Ecto neural progenitor cell (in vitro differentiated cells): ENCODE data around the gene NFE2L1.
A peak's percentile ranks its signal among the peaks of the same experiment; 100 is the strongest.
"Not testable (repeated sequence)": the region's sequence is repeated elsewhere in the genome, so short reads cannot be mapped to it uniquely, and the experiment has no call there.

Source experiments
- DNase-seq: peaks from one replicate; pipeline ENCODE4 v3.0.0-alpha.2; 2018; ENCODE audit warnings: low spot score

NFE2L1 gene, protein sequence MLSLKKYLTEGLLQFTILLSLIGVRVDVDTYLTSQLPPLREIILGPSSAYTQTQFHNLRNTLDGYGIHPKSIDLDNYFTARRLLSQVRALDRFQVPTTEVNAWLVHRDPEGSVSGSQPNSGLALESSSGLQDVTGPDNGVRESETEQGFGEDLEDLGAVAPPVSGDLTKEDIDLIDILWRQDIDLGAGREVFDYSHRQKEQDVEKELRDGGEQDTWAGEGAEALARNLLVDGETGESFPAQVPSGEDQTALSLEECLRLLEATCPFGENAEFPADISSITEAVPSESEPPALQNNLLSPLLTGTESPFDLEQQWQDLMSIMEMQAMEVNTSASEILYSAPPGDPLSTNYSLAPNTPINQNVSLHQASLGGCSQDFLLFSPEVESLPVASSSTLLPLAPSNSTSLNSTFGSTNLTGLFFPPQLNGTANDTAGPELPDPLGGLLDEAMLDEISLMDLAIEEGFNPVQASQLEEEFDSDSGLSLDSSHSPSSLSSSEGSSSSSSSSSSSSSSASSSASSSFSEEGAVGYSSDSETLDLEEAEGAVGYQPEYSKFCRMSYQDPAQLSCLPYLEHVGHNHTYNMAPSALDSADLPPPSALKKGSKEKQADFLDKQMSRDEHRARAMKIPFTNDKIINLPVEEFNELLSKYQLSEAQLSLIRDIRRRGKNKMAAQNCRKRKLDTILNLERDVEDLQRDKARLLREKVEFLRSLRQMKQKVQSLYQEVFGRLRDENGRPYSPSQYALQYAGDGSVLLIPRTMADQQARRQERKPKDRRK

DNA sequence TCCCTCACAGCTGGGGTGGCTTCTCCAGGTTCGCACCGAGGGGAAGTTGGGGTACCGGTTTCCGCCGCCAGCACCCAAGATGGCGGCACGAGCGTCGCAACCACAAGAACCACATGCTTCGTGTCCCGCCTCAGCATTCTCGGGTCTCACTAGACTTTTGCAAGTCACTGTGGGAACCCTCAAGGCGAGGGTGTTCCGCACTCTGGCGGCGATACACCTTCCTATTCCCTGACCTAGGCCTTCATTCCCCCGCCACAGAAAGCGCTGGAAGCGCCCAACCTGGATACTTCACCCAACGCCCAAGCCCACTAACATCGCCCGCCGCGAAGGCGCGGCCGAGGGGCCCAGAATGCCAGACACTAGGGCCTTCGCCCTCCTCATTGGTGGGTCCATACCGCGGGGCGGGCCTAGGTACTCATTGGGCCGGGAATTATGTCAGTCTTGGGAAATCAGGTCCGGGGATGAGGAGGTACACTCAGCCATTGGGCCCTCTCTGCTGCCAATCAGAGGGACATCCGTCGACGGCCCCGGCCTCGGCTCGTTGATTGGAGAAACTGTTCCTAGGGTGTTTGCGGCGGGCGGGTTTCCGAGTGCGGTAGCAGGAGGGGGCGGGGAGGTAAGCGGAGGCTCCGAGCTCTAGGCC lies at the start of gene NFE2L1:
Gene NFE2L1 (plus strand): TSS at position 619 of the 643 bp plus-strand sequence. CDS start 2,760 bp downstream, outside the sequence.
- peak; percentile 100 for DNase-seq

DNA sequence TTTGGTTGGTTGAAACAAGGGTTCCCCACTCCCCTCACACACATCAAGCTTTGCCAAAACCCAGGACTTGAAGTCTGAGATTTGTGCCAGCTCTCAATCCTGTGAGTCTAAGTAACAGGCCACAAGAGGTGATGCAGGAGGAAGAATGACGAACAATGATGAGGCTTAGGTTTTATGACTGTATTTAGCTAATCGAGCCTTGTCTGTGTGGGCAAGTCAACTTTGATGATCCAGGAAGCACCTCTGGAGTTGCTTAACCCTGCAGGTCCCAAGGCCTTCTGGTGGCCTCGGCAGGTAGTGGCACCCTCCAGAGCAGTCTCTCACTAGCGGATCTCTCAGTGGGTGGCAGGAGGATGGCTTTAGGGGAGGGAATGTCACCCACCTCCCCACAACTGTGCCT lies 48.6 kb upstream of the NFE2L1 start:
- no peak for DNase-seq

DNA sequence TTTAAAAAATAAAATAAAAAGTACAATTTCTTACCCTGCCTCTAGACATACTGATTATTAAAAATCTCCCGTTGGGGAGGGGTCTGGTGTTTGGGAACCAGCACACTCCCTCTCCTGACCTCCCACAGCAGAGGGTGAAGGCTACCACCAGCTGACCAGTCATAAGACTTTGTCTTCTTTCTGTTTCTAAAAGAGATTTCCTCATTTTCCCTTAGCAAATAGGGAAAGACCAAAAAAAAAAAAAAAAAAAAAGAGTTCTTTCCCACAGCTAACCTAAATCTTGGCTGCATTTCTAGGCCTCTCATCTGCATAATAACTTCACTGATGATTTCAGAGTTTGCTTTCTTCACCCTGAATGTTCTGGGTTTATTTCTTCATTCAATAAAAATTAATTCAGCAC lies 47.0 kb upstream of the NFE2L1 start:
- DNase-seq: no peak

DNA sequence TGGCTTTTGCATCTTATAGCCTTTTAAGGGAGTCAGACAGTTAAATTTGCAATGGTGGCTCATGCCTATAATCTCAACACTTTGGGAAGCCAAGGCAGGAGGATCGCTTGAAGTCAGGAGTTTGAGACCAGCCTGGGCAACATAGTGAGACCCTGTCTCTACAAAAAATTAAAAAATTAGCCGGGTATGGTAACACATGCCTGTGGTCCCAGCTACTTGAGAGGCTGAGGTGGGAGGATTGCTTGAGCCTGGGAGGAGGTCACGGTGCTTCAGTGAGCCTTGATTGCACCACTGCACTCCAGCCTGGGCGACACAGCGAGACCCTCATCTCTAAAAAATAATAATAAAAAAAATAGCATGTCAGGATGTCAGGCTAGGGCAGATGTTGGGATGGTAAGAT lies 46.5 kb upstream of the NFE2L1 start:
- DNase-seq: not testable (repeated sequence)

DNA sequence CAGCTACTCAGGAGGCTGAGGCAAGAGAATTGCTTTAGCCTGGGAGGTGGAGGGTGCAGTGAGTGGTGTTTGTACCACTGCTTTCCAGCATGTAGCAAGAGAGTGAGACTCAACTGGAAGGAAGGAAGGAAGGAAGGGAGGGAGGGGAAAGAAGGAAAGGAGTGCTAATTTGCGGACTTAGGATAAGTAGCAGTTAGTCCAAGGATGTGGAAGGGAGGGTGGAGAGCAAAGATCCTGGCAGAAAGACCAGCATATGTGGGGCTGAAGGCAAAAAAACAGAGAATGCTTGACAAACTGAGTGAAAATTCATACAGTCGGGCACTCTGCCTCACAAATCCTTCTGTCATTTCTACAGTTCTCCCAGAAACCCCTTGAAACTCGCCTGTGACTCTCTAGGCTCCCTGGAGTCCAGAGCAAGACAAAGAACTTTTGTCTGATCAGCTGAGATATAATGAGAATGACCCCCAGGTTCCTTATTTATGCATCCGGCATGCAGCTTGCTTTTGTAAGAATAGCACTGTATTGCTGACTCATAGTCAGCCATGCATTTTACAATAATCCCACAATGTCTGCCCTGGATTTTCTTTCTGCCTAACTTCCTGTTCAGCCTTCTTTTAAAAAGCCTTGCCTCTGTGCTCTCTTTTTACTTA lies 45.8 kb upstream of the NFE2L1 start:
- no peak for DNase-seq

DNA sequence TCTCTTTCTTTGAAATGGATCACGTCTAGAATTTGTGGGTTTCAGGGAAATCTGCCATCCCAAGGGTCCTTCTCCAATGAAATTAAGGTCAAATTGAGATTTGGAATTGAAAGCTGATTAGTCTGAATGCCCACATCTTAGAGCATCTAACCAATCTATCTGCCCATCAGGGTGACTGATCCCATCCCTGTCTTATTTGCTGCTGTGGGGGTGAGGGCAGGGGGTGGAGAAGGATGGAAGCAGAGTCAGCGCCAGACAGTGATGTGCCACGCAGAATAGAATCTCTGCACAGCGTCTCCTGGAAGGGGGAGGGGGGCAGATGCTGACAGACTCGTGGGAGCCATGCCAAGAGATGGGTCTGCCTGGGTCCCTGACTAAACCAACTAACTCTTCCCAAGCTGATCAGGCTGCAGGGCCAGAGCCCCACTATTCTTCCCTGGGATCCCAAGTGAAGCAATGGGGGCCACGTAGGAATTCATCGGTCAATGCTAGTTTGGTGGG lies 45.2 kb upstream of the NFE2L1 start:
- no peak for DNase-seq

DNA sequence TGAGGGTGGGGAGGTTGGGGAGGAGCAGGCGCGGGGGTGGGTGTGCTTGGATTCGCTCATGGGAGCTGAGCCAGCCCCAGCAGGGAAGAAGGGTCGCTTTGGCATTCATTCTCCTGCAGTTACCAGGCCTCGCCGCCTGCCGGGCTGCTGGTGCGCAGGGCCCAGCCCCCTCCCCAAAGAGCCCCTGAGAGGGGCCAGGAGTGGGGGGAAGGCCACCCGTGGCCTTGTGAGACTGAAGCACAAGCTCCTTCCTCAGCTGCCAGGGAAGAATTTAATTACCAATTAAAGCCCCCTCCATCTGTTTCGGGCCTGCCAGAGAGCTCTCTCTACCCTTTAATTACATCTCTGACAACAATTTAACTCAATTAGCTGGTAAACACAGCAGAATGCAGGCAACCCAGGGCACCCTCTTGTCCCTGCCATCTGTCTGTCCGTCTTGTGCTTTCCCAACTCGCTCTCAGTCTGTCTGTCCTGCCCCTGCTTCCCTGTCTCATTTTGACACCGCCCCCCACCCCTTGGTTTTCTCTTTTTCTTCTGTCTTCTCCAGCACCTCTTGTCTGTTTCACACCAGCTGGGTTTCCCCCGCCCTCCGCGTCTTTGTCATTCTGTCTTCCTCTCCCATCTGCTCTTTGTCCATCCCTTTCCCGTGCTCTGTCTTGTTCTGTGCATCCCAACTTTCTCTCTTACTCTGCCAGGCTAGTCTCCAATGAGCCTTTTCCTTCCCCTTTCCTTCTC lies 44.6 kb upstream of the NFE2L1 start:
- DNase-seq: peak; percentile 77

DNA sequence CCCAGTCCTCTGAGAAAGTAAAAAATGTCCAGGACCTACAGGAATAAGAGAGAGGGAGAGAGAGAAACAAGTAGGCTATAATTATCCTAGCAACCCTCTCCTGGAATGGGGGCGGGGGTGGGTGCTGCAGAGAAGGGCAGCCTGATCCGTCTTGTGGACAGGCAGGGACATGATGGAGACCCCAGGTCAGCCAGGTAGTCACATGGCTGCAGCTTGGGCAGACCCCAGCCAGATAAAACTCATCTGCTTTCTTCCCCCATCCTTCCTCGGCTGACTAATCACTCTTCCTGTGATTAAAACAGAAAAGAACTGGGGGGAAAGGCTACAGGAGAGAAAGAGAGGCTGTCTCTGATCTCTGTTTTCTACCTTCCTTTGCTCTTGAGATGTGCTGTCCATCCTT lies 43.2 kb upstream of the NFE2L1 start:
- DNase-seq: no peak

DNA sequence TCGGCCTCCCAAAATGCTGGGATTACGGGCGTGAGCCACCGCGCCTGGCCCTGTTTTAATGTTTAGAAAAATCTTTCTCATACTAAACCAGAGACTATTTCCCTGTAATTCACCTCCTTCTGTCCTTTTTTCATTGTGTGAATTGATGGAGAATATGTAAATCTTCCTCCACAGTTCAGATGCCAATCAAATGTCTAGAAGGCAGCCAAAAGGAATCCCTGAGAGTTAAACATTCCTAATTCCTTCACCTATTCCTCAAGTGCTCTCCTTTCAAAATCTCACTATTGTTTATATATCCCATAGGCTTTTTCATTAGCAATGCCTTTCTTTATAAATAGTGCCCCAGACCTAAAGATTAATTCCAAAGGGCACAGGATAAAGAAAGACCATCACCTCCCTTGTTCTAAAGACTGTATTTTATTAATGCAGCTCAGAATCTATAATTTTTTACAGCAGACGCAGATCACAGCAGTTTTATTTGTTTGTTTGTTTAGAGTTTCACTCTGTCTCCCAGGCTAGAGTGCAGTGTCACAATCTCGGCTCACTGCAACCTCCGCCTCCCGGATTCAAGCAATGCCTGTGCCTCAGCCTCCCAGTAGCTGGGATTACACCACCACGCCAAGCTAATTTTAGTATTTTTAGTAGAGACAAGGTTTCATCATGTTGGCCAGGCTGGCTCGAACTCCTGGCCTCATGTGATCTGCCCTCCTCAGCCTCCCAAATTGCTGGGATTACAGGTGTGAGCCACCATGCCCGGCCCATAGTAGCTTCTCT lies 41.0 kb upstream of the NFE2L1 start:
- DNase-seq: no peak

DNA sequence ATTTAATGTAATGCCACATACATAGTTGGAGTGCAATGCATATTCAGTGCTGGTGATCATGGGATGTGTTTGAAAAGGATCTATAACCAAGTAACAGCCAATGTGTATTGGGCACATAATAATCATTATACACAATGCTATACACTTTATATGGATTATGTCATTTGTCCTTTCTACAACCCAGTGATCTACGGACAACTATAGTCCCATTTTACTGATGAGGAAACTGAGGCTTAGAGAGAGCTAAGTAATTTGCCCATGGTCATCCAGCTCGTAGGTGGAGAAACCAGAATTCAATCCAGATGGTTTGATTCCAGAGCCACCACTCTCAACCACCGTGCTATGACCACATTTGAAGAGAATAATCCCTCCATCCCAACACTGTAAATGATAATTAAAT lies 38.0 kb upstream of the NFE2L1 start:
- DNase-seq: no peak

DNA sequence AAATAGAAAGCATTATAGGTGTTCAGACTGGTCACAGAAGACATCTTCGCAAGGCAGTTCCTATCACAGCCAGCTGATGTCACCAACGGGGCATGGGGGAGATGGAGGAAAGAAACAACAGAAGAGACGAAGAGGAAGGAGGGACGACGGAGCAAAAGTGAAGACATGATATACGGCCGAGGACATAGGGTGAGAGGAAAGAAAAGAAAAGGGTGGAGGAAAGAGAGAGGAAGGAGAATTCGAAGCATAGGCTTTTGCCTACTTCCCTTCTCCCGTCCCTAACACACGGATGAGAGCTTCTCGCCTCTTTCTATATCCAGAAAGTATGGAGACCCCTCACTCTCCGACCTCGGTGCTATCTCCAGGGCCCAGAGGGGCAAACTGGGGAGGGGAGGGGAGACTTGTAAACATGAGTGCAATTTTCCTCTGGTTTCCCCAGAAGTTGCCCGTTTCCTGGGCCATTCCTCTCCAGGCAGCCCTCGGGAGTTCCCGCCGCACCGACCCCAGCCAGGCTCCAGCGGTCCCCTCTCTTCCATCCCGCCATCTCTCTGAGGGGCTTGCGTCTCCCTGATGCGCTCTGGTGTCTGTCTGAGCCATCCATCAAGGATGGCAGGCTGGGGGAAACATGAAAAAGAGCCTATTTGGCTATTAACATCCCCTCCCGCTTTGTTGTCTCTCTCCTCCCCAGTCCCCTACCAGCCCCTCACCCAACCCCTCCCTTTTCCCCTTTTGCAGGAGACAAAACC lies 36.6 kb upstream of the NFE2L1 start:
- peak; percentile 79 for DNase-seq

DNA sequence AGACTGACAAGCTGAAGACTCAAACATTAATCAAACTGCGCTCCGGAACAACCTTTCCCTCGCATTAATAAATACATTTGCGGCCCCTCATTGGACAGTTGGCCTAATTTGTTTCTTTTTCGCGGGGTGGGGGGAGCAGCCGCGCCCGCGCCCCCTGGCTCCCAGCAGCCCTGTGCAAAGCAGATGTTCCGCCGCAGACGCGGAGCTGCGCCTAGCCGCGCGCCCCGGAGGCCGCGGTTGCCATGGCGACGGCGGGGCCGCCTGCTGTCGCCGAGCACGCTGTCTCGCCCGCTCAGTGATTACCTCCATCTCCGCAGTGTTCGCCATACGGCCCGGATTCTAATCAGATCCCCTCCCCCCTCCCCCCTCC lies 36.0 kb upstream of the NFE2L1 start:
- DNase-seq: peak; percentile 96

DNA sequence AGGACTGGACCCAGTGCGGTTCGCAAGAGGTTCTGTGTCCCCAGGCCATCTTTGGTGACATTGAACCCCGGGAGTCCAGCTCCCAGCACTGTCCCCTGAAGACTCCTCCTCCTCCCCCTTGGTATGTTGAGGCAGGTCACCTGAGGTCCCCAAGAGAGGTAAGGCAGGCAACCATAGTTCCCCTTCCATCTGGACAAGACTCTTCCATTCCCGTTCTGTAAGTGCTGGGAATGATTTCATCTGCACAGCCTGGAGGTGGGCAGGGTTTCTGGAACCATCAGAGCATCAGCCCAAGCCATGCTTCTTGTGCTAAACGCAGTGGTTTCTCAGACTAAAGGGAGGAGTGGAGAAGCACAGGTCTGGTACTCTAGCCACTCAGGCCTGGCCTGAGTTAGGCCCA lies 35.5 kb upstream of the NFE2L1 start:
- DNase-seq: no peak

DNA sequence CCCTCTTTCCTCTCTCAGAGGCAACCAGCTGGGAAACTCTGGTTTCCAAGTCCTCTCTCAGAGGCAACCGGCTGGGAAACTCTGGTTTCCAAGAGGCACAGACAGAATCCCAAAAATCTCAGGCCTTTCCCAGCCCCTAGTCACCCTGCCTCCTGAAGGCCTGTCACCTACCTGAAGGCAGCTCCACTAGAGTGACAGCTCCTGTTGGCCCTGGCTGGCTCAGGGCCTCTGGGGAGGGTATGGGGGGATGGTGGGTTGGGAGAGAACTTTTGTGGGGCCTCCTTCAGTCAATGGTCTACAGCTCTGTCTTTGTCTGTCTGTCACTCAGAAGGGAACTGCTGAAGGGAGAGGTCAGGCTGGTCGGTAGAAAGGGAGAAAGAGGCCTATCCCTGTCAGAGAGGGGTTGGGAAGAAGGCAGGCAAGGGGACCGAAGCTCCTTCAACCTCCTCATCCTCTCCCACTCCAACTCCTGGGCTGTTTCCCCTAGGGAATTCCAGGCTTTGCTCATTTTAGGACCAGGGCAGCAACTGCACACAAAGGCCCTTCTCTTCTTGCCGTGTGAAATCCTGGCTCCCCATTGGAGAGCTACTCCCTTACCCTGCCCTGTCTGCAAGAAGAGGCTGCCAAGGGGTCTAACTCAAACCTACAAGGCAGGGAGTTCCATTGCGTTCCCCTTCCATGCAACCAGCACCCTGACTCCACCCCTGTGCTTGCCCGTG lies 34.1 kb upstream of the NFE2L1 start:
- DNase-seq: peak; percentile 72

DNA sequence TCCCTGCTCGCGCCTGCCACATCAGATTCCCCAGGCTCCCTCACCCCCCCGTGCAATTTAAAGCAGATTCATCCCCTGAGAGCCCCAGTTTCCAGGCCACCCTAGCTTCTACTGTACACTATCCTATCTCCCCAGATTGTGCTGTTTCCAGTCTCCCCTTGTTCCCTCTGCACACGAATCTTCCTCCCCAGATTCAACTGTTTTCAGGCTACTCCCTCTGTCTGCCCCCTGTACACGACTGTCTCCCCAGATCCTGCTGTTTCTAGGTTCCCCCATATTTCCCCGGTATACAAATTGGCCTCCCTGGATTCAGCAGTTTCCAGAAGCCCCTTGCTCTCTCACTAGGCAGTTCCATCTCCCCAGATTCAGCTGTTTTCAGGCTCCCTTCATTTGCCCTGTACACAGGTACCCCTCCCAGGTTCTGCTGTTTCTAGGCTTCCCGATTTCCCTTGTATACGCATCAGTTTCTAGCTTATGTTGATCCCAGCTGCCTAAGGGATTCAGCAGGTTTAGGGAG lies 33.5 kb upstream of the NFE2L1 start:
- no peak for DNase-seq

DNA sequence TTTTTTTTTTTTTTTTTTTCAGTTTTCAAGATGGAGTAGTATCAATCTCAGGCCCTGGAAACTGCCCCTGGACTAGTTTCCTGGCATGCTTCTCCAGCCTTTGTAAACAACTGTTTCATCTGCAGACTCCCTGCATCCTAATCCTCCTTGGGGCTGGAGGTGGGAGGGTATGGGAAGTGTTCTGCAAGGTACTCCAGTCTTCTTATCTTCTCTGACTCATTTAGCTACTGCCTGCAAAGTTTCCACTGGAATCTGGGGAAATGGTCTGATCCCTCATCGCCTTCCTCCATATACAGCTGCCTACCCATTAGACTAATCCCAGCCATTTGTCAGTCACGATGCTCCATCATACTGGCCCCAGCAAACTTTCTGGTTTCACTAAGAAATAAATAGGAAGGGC lies 32.0 kb upstream of the NFE2L1 start:
- no peak for DNase-seq

DNA sequence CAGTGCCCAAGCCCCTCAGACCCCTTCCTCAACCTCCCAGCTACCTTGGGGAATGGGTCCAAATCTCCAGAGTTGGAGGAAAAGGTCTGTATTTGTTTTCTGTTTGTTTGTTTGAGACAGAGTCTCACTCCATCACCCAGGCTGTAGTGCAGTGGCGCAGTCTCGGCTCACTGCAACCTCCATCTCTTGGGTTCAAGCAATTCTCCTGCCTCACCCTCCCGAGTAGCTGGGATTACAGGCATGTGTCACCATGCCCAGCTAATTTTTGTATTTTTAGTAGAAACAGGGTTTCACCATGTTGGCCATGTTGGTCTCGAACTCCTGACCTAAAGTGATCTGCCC lies 30.4 kb upstream of the NFE2L1 start:
- not testable (repeated sequence) for DNase-seq

DNA sequence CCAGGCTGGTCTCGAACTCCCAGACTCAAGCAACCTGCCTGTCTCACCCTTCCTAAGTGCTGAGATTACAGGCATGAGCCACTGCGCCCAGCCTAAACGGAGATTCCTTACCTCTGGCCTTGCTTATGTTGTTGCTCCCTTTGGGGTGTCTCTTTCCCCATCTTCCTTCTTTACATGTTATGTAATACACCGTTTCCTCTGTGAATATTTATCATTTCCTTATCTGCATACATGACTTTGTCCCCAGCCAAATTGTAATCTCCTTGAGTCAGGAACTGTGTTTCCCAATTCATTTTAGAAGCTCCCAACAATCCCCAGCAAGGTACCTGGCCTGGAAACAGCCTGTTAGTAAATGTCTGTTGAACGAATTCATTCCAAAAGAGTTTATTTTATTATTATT lies 26.2 kb upstream of the NFE2L1 start:
- no peak for DNase-seq

DNA sequence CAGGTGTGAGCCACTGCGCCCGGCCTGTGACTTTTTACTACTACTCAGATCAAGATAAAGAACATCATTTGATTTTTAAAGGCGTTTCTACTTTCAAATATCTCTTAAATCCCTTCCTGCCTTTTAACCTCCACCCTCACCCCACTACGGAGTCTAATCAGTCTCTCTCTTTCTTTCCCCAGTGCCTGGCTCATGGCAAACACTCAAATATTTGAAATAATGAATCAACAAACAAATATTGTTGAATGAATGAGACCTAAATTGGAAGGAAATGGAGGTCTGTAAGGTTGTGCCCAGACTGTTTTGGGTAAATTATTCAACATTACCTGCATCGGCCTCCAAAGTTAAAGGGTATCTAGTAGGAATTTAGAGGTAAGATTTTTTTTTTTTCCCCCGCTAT lies 25.3 kb upstream of the NFE2L1 start:
- DNase-seq: no peak
